ENCODE data around the gene RND2.
"Not testable (repeated sequence)": the region's sequence is repeated elsewhere in the genome, so short reads cannot be mapped to it uniquely, and the experiment has no call there.

RND2 gene, protein sequence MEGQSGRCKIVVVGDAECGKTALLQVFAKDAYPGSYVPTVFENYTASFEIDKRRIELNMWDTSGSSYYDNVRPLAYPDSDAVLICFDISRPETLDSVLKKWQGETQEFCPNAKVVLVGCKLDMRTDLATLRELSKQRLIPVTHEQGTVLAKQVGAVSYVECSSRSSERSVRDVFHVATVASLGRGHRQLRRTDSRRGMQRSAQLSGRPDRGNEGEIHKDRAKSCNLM

GRCh38 chr17:43024407-43025289 lies at the start of gene RND2:
Gene RND2, plus strand, starts transcription at chr17:43025231. Its CDS starts 117 bp downstream, at chr17:43025348.
- DNase-seq = peak; percentile 75

- DNase-seq = no peak
Measured at GRCh38 chr17:42975265-42975664, 49.8 kb upstream of the RND2 start.

GRCh38 chr17:42975701-42976100 lies 49.3 kb upstream of the RND2 start:
- not testable (repeated sequence) for DNase-seq

- DNase-seq = no peak
Measured at GRCh38 chr17:42979511-42980273, 45.3 kb upstream of the RND2 start, which contains the start of gene PTGES3L. Gene PTGES3L, minus strand, starts transcription at chr17:42980080. Its CDS starts 27 bp downstream, at chr17:42980053.

GRCh38 chr17:42980274-42980765 lies 44.7 kb upstream of the RND2 start, which contains the start of gene RUNDC1:
Gene RUNDC1, plus strand, starts transcription at chr17:42980565. Its CDS starts 12 bp downstream, at chr17:42980577.
- DNase-seq = peak; percentile 34

GRCh38 chr17:42980766-42981397 lies 44.1 kb upstream of the RND2 start:
- no peak for DNase-seq

- no peak for DNase-seq
Measured at GRCh38 chr17:42982266-42982665, 42.8 kb upstream of the RND2 start.

GRCh38 chr17:42985225-42985624 lies 39.8 kb upstream of the RND2 start:
- DNase-seq = no peak

DNA sequence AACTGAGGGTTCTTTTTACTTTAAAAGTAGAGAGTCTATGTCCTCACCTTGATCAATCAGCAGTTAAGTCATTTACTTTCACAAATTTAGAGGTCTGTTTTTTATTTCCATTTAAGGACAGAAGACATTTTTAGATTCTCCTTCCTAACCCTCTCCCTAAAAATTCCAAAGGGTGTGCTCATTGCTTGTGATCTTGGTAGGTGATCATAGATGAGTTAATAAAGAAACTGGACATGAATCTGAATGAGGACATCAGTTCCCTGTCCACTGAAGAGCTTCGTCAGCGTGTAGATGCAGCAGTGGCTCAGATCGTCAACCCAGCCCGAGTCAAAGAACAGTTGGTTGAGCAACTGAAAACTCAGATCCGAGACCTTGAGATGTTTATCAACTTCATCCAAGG lies 35.9 kb upstream of the RND2 start:
- DNase-seq = no peak

GRCh38 chr17:42989726-42990652 lies 35.0 kb upstream of the RND2 start:
- DNase-seq = no peak

- DNase-seq = no peak
Measured at GRCh38 chr17:42991471-42991870, 33.6 kb upstream of the RND2 start.

GRCh38 chr17:42992872-42993271 lies 32.2 kb upstream of the RND2 start:
- DNase-seq = no peak

GRCh38 chr17:42993913-42994312 lies 31.1 kb upstream of the RND2 start:
- not testable (repeated sequence) for DNase-seq

DNA sequence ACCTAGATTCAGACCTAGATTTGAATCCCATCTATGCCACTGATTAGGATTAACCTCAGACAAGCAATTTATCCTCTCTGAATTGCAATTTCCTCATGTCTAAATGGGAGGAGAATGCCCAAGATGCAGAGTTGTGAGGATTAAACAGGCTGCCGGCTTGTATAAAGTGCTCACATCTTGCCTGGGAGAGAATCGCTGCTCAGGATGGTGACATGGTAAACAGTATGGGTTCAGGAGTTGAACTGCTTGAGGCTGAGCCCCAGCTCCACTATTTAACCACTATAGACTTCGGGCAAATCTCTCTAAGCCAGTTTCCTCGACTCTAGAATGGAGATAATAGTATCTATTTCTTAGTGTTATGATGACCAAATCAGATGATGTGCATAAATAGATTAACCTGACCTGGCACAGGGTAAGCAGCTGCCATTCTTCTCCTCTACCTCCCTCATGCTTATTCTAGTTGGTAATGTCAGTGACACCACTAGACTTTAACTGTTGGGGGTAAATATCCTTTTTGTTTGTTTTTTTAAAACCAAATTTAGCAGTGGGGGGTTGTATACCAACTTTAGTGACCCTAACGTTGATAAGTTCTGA lies 27.5 kb upstream of the RND2 start:
- DNase-seq = no peak

DNA sequence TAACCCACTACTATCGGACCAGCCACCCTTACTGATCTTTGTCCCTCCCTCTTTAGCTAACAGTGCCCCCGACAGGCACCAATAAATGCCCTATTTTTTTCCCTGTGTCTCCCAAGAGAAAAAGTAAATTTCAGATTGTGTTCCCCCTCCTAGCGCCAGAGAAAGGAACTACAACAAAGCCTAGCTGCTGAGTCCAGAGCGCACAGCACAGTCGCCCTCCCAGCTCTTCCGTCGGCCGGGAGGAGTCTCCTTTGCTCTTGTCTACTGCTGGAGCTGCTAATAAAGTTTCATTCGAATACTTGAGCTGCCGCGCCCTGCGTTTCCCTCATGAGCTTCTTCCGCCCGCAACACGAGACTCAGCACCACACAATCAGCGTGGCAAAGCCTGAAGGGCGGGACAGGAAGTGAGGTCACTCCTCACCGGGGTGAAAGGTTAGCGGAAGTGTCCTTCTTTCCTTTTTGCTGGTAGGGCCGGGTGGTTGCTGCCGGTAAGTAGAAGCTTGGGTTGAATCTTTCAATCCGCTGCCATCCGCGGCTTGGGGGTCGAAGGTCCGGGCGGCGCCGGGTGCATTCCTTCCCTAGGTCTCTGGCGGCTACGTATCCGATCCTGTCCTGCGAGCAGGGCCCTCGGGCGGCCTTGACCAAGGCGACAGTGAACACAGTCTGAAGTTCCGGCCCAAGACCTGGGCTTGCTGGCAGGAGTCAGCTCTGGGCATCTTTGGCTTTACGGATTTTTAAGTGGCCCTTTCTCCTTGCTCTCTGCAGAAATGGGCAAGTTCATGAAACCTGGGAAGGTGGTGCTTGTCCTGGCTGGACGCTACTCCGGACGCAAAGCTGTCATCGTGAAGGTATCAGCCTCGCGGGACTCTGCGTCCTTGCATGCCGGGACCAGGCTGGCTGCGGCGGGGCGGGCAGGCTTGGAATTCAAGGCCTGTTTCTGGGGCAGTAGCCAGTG lies 26.8 kb upstream of the RND2 start, which contains the start of gene RPL27:
Gene RPL27 (plus strand): TSS at position 436 of the 955 bp plus-strand sequence. CDS start 332 bp downstream, at position 768.
- DNase-seq = peak; percentile 93

- DNase-seq = no peak
Measured at GRCh38 chr17:42999003-42999525, 26.0 kb upstream of the RND2 start.

GRCh38 chr17:43000894-43001293 lies 24.1 kb upstream of the RND2 start:
- not testable (repeated sequence) for DNase-seq

DNA sequence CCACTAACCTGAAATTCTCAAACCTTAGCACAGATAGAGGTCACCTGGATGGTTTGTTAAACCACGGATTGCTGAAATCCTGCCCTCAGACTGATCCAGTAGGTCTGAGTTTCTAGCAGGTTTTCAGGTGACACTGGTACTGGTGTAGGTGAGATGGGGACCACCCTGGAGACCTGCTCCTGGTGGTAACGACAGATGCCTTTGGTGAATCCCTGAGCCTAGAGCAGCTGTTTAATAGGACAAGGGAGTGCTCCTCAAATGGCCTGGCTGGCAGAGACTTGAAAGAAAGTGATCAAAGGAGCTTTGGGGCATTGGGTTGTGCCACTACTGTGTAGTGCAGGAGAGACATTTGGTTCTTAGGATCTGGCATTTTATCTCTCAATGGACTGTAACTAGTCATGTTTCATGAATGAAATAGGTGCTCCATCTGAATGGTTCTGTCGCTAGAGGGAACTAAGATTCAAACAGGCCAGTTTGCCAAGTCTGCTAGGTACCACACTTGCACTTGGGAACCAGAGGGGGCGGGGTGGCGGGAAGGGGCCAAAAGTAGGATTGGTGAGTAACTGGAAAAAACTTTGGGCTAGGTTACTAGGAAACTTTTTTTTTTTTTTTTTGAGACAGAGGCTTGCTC lies 21.4 kb upstream of the RND2 start:
- DNase-seq = no peak
